H1 (cell line): ENCODE data around the gene SUGP2. TPM values are rescaled to one million over a fixed set of nuclear protein-coding genes. Genes with fewer than 3 reads are reported as not detected.

ENCODE experiments used
- CTCF ChIA-PET: fragments of 300-600 bp; sonication (Branson Sonifier 250); formaldehyde crosslinking; loops from one replicate; lab custom pipeline; 2021; ENCODE audit not compliant: partially characterized antibody; lab: Charles Lee
- POLR2A ChIA-PET: fragments of 300-600 bp; sonication (Branson Sonifier 250); formaldehyde crosslinking; loops from one replicate; lab custom pipeline; 2021; ENCODE audit warnings: inconsistent platforms; ENCODE audit not compliant: partially characterized antibody; lab: Charles Lee
- DNase-seq, 2 experiments: peaks; one replicate each; pipeline versions ENCODE4 v3.0.0 to v3.0.0-alpha.2; 2010 to 2022; ENCODE audit warnings: low spot score in 2 of 2, low read depth in 1 of 2, mixed read lengths in 1 of 2
- FAIRE-seq: peaks from 2 replicates; lab custom pipeline; 2011; peaks lifted over from hg19 to GRCh38; lab: Jason Lieb, UNC
- H2AFZ ChIP-seq: 2 replicates; pipeline ENCODE4 v1.8.1; 2012; ENCODE audit warnings: low read length, inconsistent platforms
- H2AK5ac ChIP-seq: 2 replicates; pipeline ENCODE4 v1.6.1; 2013; ENCODE audit warnings: low read depth, low read length
- H2BK120ac ChIP-seq: replicated peaks from 2 replicates; pipeline ENCODE3; 2013; ENCODE audit warnings: low read depth, low read length, inconsistent platforms
- H2BK12ac ChIP-seq: 2 replicates; pipeline ENCODE4 v1.6.1; 2013; ENCODE audit warnings: low read depth, low read length
- H2BK15ac ChIP-seq: 2 replicates; pipeline ENCODE4 v1.6.1; 2013; ENCODE audit warnings: low read length
- H2BK20ac ChIP-seq: 2 replicates; pipeline ENCODE4 v1.6.1; 2013; ENCODE audit warnings: low read length
- H2BK5ac ChIP-seq: 2 replicates; pipeline ENCODE4 v1.6.1; 2013; ENCODE audit warnings: low read depth, low read length
- H3K14ac ChIP-seq: 2 replicates; pipeline ENCODE4 v1.6.1; 2013; ENCODE audit warnings: inconsistent platforms; ENCODE audit not compliant: insufficient read length
- H3K18ac ChIP-seq: 2 replicates; pipeline ENCODE4 v1.6.1; 2013; ENCODE audit warnings: low read length; ENCODE audit errors: extremely low read depth
- H3K23ac ChIP-seq: 2 replicates; pipeline ENCODE4 v1.6.1; 2013; ENCODE audit warnings: inconsistent platforms; ENCODE audit not compliant: insufficient read length
- H3K23me2 ChIP-seq: 2 replicates; pipeline ENCODE4 v1.6.1; 2013; ENCODE audit warnings: low read depth, low read length
- H3K27ac ChIP-seq: 2 replicates; pipeline ENCODE4 v1.6.1; 2011; ENCODE audit warnings: low read depth, low read length, inconsistent platforms
- H3K27me3 ChIP-seq, 4 experiments: replicated peaks in 1 of 4; 1 replicate in 1 of 4; 2 replicates in 3 of 4; pipeline versions ENCODE4 v1.6.1 to v1.8.1; 2011 to 2013; ENCODE audit warnings: low read length in 3 of 4, mild to moderate bottlenecking in 3 of 4, inconsistent platforms in 2 of 4, mixed read lengths in 2 of 4, moderate library complexity in 1 of 4; ENCODE audit not compliant: control insufficient read depth in 3 of 4, insufficient read depth in 3 of 4; ENCODE audit errors: extremely low read depth in 1 of 4
- H3K36me3 ChIP-seq, 4 experiments: 2 replicates each; pipeline versions ENCODE4 v1.6.1 to v1.8.1; 2011 to 2013; ENCODE audit warnings: mild to moderate bottlenecking in 4 of 4, low read length in 3 of 4, moderate library complexity in 2 of 4, control low read depth in 1 of 4, inconsistent platforms in 1 of 4; ENCODE audit not compliant: insufficient read depth in 4 of 4, control insufficient read depth in 2 of 4
- H3K4ac ChIP-seq: replicated peaks from 2 replicates; pipeline ENCODE3; 2013; ENCODE audit warnings: low read length, low read depth, mixed read lengths, inconsistent platforms; ENCODE audit not compliant: insufficient read length
- H3K4me1 ChIP-seq, 4 experiments: replicated peaks in 1 of 4; 1 replicate in 1 of 4; 2 replicates in 3 of 4; pipeline versions ENCODE4 v1.6.1 to v1.8.1; 2011 to 2013; ENCODE audit warnings: low read length in 3 of 4, inconsistent platforms in 2 of 4, mixed read lengths in 1 of 4; ENCODE audit not compliant: insufficient read depth in 4 of 4, control insufficient read depth in 3 of 4
- H3K4me2 ChIP-seq, 2 experiments: 2 replicates each; pipeline versions ENCODE4 v1.6.1 to v1.8.1; 2011 to 2013; ENCODE audit warnings: low read depth in 2 of 2, low read length in 2 of 2, control low read depth in 1 of 2, inconsistent platforms in 1 of 2, mild to moderate bottlenecking in 1 of 2; ENCODE audit not compliant: insufficient read depth in 1 of 2
- H3K4me3 ChIP-seq, 4 experiments: fragments of 200-600, 300-600 bp in 1 of 4; sonication (generic), shearing (Covaris generic), sonication (Bioruptor Twin) in 1 of 4; 2 replicates each; pipeline versions ENCODE4 v1.5.1 to v1.8.1; 2011 to 2016; ENCODE audit warnings: low read length in 4 of 4, low read depth in 3 of 4, control low read depth in 2 of 4, inconsistent platforms in 2 of 4, mild to moderate bottlenecking in 2 of 4, mixed read lengths in 1 of 4, moderate library complexity in 1 of 4; ENCODE audit not compliant: insufficient read depth in 2 of 4; ENCODE audit errors: extremely low read depth in 1 of 4
- H3K56ac ChIP-seq: replicated peaks from 2 replicates; pipeline ENCODE3; 2013; ENCODE audit warnings: low read depth, mild to moderate bottlenecking, mixed read lengths, low read length, inconsistent platforms; ENCODE audit not compliant: insufficient read length
- H3K79me1 ChIP-seq: 2 replicates; pipeline ENCODE4 v1.6.1; 2013; ENCODE audit warnings: low read depth, low read length, control low read depth
- H3K79me2 ChIP-seq, 2 experiments: 2 replicates each; pipeline versions ENCODE4 v1.6.1 to v1.8.1; 2012 to 2013; ENCODE audit warnings: low read length in 2 of 2, mild to moderate bottlenecking in 2 of 2, inconsistent platforms in 1 of 2; ENCODE audit not compliant: insufficient read depth in 2 of 2, control insufficient read depth in 1 of 2
- H3K9ac ChIP-seq, 4 experiments: replicated peaks in 1 of 4; 1 replicate in 1 of 4; 2 replicates in 3 of 4; pipeline versions ENCODE4 v1.6.1 to v1.8.1; 2011 to 2013; ENCODE audit warnings: low read depth in 3 of 4, low read length in 3 of 4, control low read depth in 2 of 4, mild to moderate bottlenecking in 2 of 4, moderate library complexity in 2 of 4, inconsistent platforms in 1 of 4; ENCODE audit errors: extremely low read depth in 1 of 4
- H3K9me3 ChIP-seq, 2 experiments: 2 replicates each; pipeline versions ENCODE4 v1.6.1 to v1.8.1; 2012 to 2013; ENCODE audit warnings: mild to moderate bottlenecking in 2 of 2, moderate library complexity in 2 of 2, control low read depth in 1 of 2, inconsistent platforms in 1 of 2, low read depth in 1 of 2, low read length in 1 of 2, mixed read lengths in 1 of 2; ENCODE audit not compliant: insufficient read depth in 2 of 2
- H4K20me1 ChIP-seq, 2 experiments: replicated peaks in 1 of 2; 2 replicates each; pipeline versions ENCODE3 to v1.8.1; 2011 to 2013; ENCODE audit warnings: inconsistent platforms in 2 of 2, low read length in 2 of 2, mild to moderate bottlenecking in 1 of 2; ENCODE audit not compliant: insufficient read depth in 2 of 2, control insufficient read depth in 1 of 2
- H4K5ac ChIP-seq: 2 replicates; pipeline ENCODE4 v1.6.1; 2013; ENCODE audit warnings: low read length, low read depth, mixed read lengths, inconsistent platforms; ENCODE audit not compliant: insufficient read length
- H4K8ac ChIP-seq: 2 replicates; pipeline ENCODE4 v1.8.0; 2013; ENCODE audit warnings: mild to moderate bottlenecking, moderate library complexity, low read length, inconsistent platforms; ENCODE audit not compliant: insufficient read depth; ENCODE audit errors: extremely low read depth
- H4K91ac ChIP-seq: replicated peaks from 2 replicates; pipeline ENCODE3; 2013; ENCODE audit warnings: low read length, mixed read lengths, inconsistent platforms; ENCODE audit not compliant: insufficient read length
- CBX5 ChIP-seq: fragments of 300-800, 300-1000 bp; sonication (generic); IDR thresholded peaks from 2 replicates; pipeline ENCODE4 v1.7.1; 2016; ENCODE audit warnings: antibody characterized with exemption, low read length, low read depth
- CEBPB ChIP-seq: IDR thresholded peaks from 2 replicates; pipeline ENCODE4 v1.6.1; 2012; ENCODE audit warnings: low read depth, low read length
- CHD2 ChIP-seq: IDR thresholded peaks from 2 replicates; pipeline ENCODE4 v1.6.1; 2012; ENCODE audit warnings: low read length, improper control_type of control experiment
- CTBP2 ChIP-seq: IDR thresholded peaks from 2 replicates; pipeline ENCODE4 v1.7.0; 2011; ENCODE audit warnings: borderline replicate concordance, mild to moderate bottlenecking, moderate library complexity, mixed read lengths, low read length; ENCODE audit not compliant: insufficient read depth, insufficient read length
- KDM5A ChIP-seq: fragments of 200-600 bp; IDR thresholded peaks from 2 replicates; pipeline ENCODE4 v1.7.1; 2012; ENCODE audit warnings: mild to moderate bottlenecking, low read length, inconsistent platforms, mixed read lengths
- POLR2A ChIP-seq, 2 experiments: IDR thresholded peaks; 1 replicate in 1 of 2; 2 replicates in 1 of 2; pipeline ENCODE4 v1.6.1; 2011; ENCODE audit warnings: low read depth in 2 of 2, low read length in 2 of 2, mild to moderate bottlenecking in 2 of 2; ENCODE audit errors: control extremely low read depth in 1 of 2
- POU5F1 ChIP-seq: IDR thresholded peaks from 2 replicates; pipeline ENCODE4 v1.6.1; 2011; ENCODE audit warnings: low read depth, mild to moderate bottlenecking, low read length, moderate library complexity
- RAD21 ChIP-seq, 2 experiments: IDR thresholded peaks in 1 of 2; conservative IDR thresholded peaks in 1 of 2; 2 replicates each; pipeline ENCODE4 v1.6.1; 2011; ENCODE audit warnings: low read depth in 2 of 2, low read length in 2 of 2, improper control_type of control experiment in 1 of 2, inconsistent platforms in 1 of 2, mild to moderate bottlenecking in 1 of 2, moderate library complexity in 1 of 2
- SIRT6 ChIP-seq: IDR thresholded peaks from one replicate; pipeline ENCODE4 v1.7.1; 2012; ENCODE audit warnings: low read length, inconsistent platforms
- TEAD4 ChIP-seq: IDR thresholded peaks from 2 replicates; pipeline ENCODE4 v1.6.1; 2012; ENCODE audit warnings: low read depth, low read length, inconsistent platforms, mixed read lengths
- WGBS, 2 experiments: shearing (Covaris generic) in 1 of 2; methylation state at CpG; one replicate each; pipeline versions ENCODE4 v1.1.6 to v1.1.7; 2013 to 2015; ENCODE audit warnings: low lambda C conversion rate in 2 of 2, mixed read lengths in 2 of 2, inconsistent platforms in 1 of 2, low coverage in 1 of 2, missing lambda C conversion rate in 1 of 2; ENCODE audit not compliant: insufficient replicate concordance in 2 of 2, insufficient coverage in 1 of 2, insufficient read length in 1 of 2; ENCODE audit errors: extremely low coverage in 1 of 2, missing lambda C conversion rate in 1 of 2; 5-methylcytosine and 5-hydroxymethylcytosine counted together
- polyA plus RNA-seq, 7 experiments: library from polyadenylated mRNA; depleted of rRNA in 3 of 7; stranded (reverse) in 5 of 7; unstranded in 2 of 7; fragments of >200 nt in 5 of 7; fragments of 200-250 nt in 2 of 7; gene quantifications; 1 replicate in 5 of 7; 2 replicates in 1 of 7; 4 replicates in 1 of 7; pipeline versions ENCODE4 v1.2.1 to v1.2.3, GENCODE V29; 2011 to 2013; ENCODE audit warnings: missing spikeins in 2 of 7, mixed read lengths in 2 of 7
- total RNA-seq: library from RNA; stranded (reverse); fragmentation: NEBNext Ultra II Directional; extraction: Animal tissue kit (Norgen Biotek cat#: 25700); gene quantifications from 2 replicates; pipeline ENCODE4 v1.2.1, GENCODE V29; 2021

The SUGP2 gene
- total and polyA plus RNA-seq, 2 of the 8 experiments (the other 6 are each of a cell fraction or from before 2014, with no cell fraction given): 57.7 to 114 TPM

DNA sequence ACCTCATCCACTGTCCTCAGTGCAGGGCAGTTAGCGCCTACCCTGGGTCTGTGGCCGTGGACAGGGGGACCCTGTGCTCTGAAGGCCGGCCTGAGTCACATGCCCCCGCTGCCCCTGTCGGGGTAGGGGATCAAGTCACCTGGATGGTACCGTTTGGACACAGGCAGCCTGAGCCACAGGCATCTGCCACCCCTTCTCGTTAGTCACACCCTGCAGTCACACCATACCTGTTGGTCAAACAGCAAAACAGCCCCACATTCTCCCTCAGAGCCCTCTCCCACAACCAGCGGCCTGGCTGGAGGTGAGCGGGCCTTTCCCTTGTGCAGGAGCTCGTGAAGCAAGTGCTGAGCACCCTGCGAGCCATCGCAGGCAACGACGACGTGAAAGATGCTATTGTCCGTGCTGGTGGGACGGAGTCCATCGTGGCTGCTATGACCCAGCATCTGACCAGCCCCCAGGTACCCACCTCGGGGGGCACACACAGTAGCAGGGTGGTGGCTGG is 21.7 kb upstream of the SUGP2 start:
- Histone ChIP-seq H3K27ac (no peak overlapping the region), H3K4ac (no peak overlapping the region), H4K5ac (no peak overlapping the region), H3K79me1 (peaks cover 4% of the 10 kb centered on the region; the same call in 1 of the 2 replicates), H2BK120ac (no peak overlapping the region), H3K23ac (no peak overlapping the region), H3K9ac (no peak overlapping the region), H3K27me3 (no peaks in the 10 kb centered on the region; a peak in 2 of 7 replicates), H3K4me3 (no peak overlapping the region), H4K8ac (no peak overlapping the region), H2BK20ac (no peak overlapping the region), H3K9me3 (no peaks in the 10 kb centered on the region), H3K56ac (no peak overlapping the region), H4K20me1 (peaks cover 17 to 32% of the 10 kb centered on the region in 2 experiments), H3K4me2 (no peak overlapping the region), H4K91ac (no peak overlapping the region), H3K36me3 (peaks cover 24 to 50% (median 43%) of the 10 kb centered on the region in 4 experiments), H3K18ac (no peak overlapping the region), H2AK5ac (no peak overlapping the region), H2BK5ac (no peak overlapping the region), H2AFZ (no peak overlapping the region), H3K79me2 (no peaks in the 10 kb centered on the region), H3K4me1 (no peaks in the 10 kb centered on the region), H2BK15ac (no peak overlapping the region), H3K23me2 (no peaks in the 10 kb centered on the region), H2BK12ac (no peak overlapping the region), H3K14ac (no peak overlapping the region)
- TF ChIP-seq CEBPB: no peak
- TF ChIP-seq RAD21 (IDR thresholded peaks at IDR 0.05 in 1 of 2, conservative IDR thresholded peaks at IDR 0.05 in 1 of 2; ENCODE audit: low read depth in 2 of 2, low read length in 2 of 2): no peak
- TF ChIP-seq POLR2A (IDR thresholded peaks at IDR 0.05; ENCODE audit: control extremely low read depth in 1 of 2, low read depth in 2 of 2, low read length in 2 of 2): no peak
- no peak for TF ChIP-seq TEAD4
- TF ChIP-seq SIRT6: no peak
- no peak for TF ChIP-seq CHD2
- TF ChIP-seq KDM5A: no peak
- TF ChIP-seq CTBP2: no peak
- TF ChIP-seq POU5F1: no peak
- TF ChIP-seq CBX5: no peak
- 90% methylated on average over 17 of the region's 19 CpGs; no CpG with 5 or more reads in 1 of the 2 experiments for WGBS, 2 experiments
- CTCF ChIA-PET: interaction anchor here (0.9 to 6.8 kb wide), 12 partner anchors 12 to 175 kb away, joined by 3 to 58 read pairs (median 14); no protein-coding TSS in a partner anchor
- DNase-seq (no peak), FAIRE-seq (no peak)
- POLR2A ChIA-PET: interaction anchor here (1.3 kb wide), 1 partner anchor 8 kb away, joined by 4 read pairs; the partner anchor contains the start of gene SLC25A42
